ENCODE measurements around the gene IL36A. TPM values are rescaled to one million over a fixed set of nuclear protein-coding genes. Genes with fewer than 3 reads are reported as not detected.

Gene IL36A
- total RNA-seq, 1 experiment from 2014 or later: not detected

DNA sequence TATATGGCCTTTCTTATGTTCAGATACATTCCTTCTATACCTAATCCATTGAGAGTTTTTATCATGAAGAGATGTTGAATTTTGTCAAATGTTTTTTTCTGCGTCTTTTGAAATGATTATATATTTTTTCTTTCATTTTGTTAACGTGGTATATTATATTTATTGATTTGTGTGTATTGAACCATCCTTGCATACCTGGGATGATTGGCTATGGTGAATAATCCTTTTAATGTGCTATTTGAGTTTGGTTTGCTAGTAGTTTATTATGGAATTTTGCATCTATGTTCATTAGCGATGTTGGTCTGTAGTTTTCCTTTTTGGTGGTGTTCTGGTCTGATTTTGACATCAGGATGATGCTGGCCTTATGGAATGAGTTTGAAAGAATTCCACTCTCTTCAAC, 15.6 kb upstream of the IL36A start:
- Histone ChIP-seq H2AK5ac (ENCODE audit: insufficient read length, low read length) (no peak overlapping the region), H3K9ac (ENCODE audit: extremely low read depth, insufficient read length, low read length) (no peak overlapping the region), H3K79me1 (ENCODE audit: insufficient read depth, low read depth, low read length, poor library complexity, severe bottlenecking) (no peaks in the 10 kb centered on the region), H3K27ac (ENCODE audit: insufficient read length, low read depth, low read length) (no peak overlapping the region), H4K5ac (ENCODE audit: insufficient read length, low read depth, low read length) (no peak overlapping the region), H3K56ac (ENCODE audit: insufficient read length, low read depth, low read length) (no peak overlapping the region), H3K23me2 (ENCODE audit: insufficient read length, low read depth, low read length, poor library complexity, severe bottlenecking) (no peaks in the 10 kb centered on the region), H2BK5ac (ENCODE audit: insufficient read length, low read length) (no peak overlapping the region), H3K23ac (ENCODE audit: insufficient read length, low read depth, low read length) (no peak overlapping the region), H3K4ac (ENCODE audit: low read depth, low read length) (no peak overlapping the region), H2BK12ac (ENCODE audit: insufficient read length, low read depth, low read length) (no peak overlapping the region), H3K27me3 (ENCODE audit: insufficient read depth, low read length) (no peaks in the 10 kb centered on the region), H4K20me1 (ENCODE audit: control insufficient read depth, insufficient read depth, insufficient read length) (no peaks in the 10 kb centered on the region), H2BK120ac (ENCODE audit: low read depth, low read length, poor library complexity, severe bottlenecking) (no peak overlapping the region), H2AFZ (ENCODE audit: low read length) (no peak overlapping the region), H3K4me1 (ENCODE audit: insufficient read depth, low read length) (no peaks in the 10 kb centered on the region), H3K9me3 (ENCODE audit: control insufficient read depth, low read depth, low read length) (no peaks in the 10 kb centered on the region), H4K8ac (replicated peaks; ENCODE audit: insufficient read length, low read depth, low read length) (no peak overlapping the region), H2BK20ac (ENCODE audit: low read depth, low read length, poor library complexity, severe bottlenecking) (no peak overlapping the region), H4K91ac (ENCODE audit: insufficient read length, low read depth, low read length) (no peak overlapping the region), H2BK15ac (ENCODE audit: low read depth, low read length) (no peak overlapping the region), H3K79me2 (ENCODE audit: insufficient read depth, low read length) (no peaks in the 10 kb centered on the region), H3T11ph (ENCODE audit: low read length) (no peak overlapping the region), H3K14ac (ENCODE audit: insufficient read depth, low read length) (no peak overlapping the region), H3K4me2 (ENCODE audit: insufficient read depth, insufficient read length, low read length) (no peak overlapping the region), H3K18ac (ENCODE audit: insufficient read length, low read depth, low read length) (no peak overlapping the region)
- H3K27me3 Mint-ChIP-seq (ENCODE audit: low read depth): peaks cover 5% of the 10 kb centered on the region; the same call in 1 of the 2 replicates
- H3K9me3 Mint-ChIP-seq: peaks cover 33 to 73% of the 10 kb centered on the region in 2 experiments
- H3K27ac Mint-ChIP-seq: no peak overlapping the region
- DNase-seq: no peak
- no peaks in the 10 kb centered on the region for H3K4me1 Mint-ChIP-seq
- no peak overlapping the region for H3K4me3 Mint-ChIP-seq
- TF ChIP-seq, protein P1, sequence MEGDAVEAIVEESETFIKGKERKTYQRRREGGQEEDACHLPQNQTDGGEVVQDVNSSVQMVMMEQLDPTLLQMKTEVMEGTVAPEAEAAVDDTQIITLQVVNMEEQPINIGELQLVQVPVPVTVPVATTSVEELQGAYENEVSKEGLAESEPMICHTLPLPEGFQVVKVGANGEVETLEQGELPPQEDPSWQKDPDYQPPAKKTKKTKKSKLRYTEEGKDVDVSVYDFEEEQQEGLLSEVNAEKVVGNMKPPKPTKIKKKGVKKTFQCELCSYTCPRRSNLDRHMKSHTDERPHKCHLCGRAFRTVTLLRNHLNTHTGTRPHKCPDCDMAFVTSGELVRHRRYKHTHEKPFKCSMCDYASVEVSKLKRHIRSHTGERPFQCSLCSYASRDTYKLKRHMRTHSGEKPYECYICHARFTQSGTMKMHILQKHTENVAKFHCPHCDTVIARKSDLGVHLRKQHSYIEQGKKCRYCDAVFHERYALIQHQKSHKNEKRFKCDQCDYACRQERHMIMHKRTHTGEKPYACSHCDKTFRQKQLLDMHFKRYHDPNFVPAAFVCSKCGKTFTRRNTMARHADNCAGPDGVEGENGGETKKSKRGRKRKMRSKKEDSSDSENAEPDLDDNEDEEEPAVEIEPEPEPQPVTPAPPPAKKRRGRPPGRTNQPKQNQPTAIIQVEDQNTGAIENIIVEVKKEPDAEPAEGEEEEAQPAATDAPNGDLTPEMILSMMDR (conservative IDR thresholded peaks at IDR 0.05): no peak
- 100% methylated on average over 1 of the region's 3 CpGs for WGBS (ENCODE audit: extremely low coverage, insufficient read length, low lambda C conversion rate)
- no peaks in the 10 kb centered on the region; a peak in 2 of 7 replicates for H3K36me3 Mint-ChIP-seq (ENCODE audit: insufficient read depth in 1 of 3, low read depth in 3 of 3)
